Endothelial cell of umbilical vein (primary cell): ENCODE data around the gene GPD1.

Experiments used
- EZH2 ChIP-seq: IDR thresholded peaks from 2 replicates; pipeline ENCODE4 v1.6.1; 2012; ENCODE audit warnings: borderline replicate concordance, low read depth, mild to moderate bottlenecking, moderate library complexity, low read length, inconsistent platforms; ENCODE audit not compliant: severe bottlenecking
- FOS ChIP-seq: IDR thresholded peaks from 2 replicates; pipeline ENCODE4 v1.6.1; 2011; ENCODE audit warnings: mild to moderate bottlenecking, low read length, moderate library complexity, borderline replicate concordance; ENCODE audit not compliant: insufficient read depth
- GATA2 ChIP-seq: IDR thresholded peaks from 2 replicates; pipeline ENCODE4 v1.7.0; 2011; ENCODE audit warnings: low read depth, mild to moderate bottlenecking, moderate library complexity, mixed read lengths, low read length; ENCODE audit not compliant: insufficient read length, insufficient read depth
- JUN ChIP-seq: IDR thresholded peaks from 2 replicates; pipeline ENCODE4 v1.6.1; 2011; ENCODE audit warnings: borderline replicate concordance, low read depth; ENCODE audit not compliant: insufficient read length, insufficient read depth
- MYC ChIP-seq: IDR thresholded peaks from one replicate; pipeline ENCODE4 v1.6.1; 2011; ENCODE audit warnings: mild to moderate bottlenecking, low read depth, low read length
- POLR2A ChIP-seq: IDR thresholded peaks from 2 replicates; pipeline ENCODE4 v1.6.1; 2012; ENCODE audit warnings: low read depth, mild to moderate bottlenecking, control low read depth, low read length
- POLR2AphosphoS5 ChIP-seq: IDR thresholded peaks from 2 replicates; pipeline ENCODE4 v1.6.1; 2012; ENCODE audit warnings: low read depth, mild to moderate bottlenecking, control low read depth, low read length, moderate library complexity; ENCODE audit not compliant: insufficient read depth
- TF ChIP-seq, protein P1 (sequence below), 2 donors: IDR thresholded peaks; 1 replicate in 1 of 2; 2 replicates in 1 of 2; pipeline ENCODE4 v1.5.1; 2011; ENCODE audit warnings: low read length in 2 of 2, mild to moderate bottlenecking in 2 of 2, moderate library complexity in 2 of 2, control low read depth in 1 of 2, inconsistent platforms in 1 of 2, low read depth in 1 of 2; ENCODE audit not compliant: insufficient read depth in 1 of 2; ENCODE audit errors: extremely low read depth in 1 of 2
- TF ChIP-seq, protein P2 (sequence below): IDR thresholded peaks from 2 replicates; pipeline ENCODE4 v1.6.1; 2011; ENCODE audit not compliant: insufficient read depth, insufficient read length

GRCh38 chr12:50069069-50069468 is 34.7 kb upstream of the GPD1 start:
- TF ChIP-seq, protein P1, sequence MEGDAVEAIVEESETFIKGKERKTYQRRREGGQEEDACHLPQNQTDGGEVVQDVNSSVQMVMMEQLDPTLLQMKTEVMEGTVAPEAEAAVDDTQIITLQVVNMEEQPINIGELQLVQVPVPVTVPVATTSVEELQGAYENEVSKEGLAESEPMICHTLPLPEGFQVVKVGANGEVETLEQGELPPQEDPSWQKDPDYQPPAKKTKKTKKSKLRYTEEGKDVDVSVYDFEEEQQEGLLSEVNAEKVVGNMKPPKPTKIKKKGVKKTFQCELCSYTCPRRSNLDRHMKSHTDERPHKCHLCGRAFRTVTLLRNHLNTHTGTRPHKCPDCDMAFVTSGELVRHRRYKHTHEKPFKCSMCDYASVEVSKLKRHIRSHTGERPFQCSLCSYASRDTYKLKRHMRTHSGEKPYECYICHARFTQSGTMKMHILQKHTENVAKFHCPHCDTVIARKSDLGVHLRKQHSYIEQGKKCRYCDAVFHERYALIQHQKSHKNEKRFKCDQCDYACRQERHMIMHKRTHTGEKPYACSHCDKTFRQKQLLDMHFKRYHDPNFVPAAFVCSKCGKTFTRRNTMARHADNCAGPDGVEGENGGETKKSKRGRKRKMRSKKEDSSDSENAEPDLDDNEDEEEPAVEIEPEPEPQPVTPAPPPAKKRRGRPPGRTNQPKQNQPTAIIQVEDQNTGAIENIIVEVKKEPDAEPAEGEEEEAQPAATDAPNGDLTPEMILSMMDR (IDR thresholded peaks at IDR 0.05; ENCODE audit: extremely low read depth in 1 of 2, insufficient read depth in 1 of 2, low read depth in 1 of 2, low read length in 2 of 2): no peak
- TF ChIP-seq POLR2A (no peak), FOS (no peak), MYC (no peak), JUN (no peak), POLR2AphosphoS5 (no peak), EZH2 (no peak), GATA2 (no peak)
- TF ChIP-seq, protein P2, sequence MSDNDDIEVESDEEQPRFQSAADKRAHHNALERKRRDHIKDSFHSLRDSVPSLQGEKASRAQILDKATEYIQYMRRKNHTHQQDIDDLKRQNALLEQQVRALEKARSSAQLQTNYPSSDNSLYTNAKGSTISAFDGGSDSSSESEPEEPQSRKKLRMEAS: no peak
